A549 (cell line): Measurements from ENCODE around the gene AFF2. TPM values are rescaled to one million over a fixed set of nuclear protein-coding genes. Genes with fewer than 3 reads are reported as not detected.

Experiments
- ATAC-seq, 2 experiments: fragments of 200-7000 bp in 1 of 2; fragments of >200 bp in 1 of 2; cut with Nextera tagmentation in 1 of 2; cut with Tn5 transposase in 1 of 2; 3 replicates each; pipeline versions ENCODE4 v1.8.0 to v1.9.1; 2018 to 2020; ENCODE audit warnings: mild to moderate bottlenecking in 1 of 2, moderate library complexity in 1 of 2
- CTCF ChIA-PET: fragments of 300-600 bp; sonication (Branson Sonifier 250); formaldehyde crosslinking; extraction: SDS; loops from one replicate; lab custom pipeline; 2021; ENCODE audit warnings: antibody characterized with exemption, inconsistent platforms; lab: Yijun Ruan, JAX
- POLR2A ChIA-PET: fragments of 350-600 bp; formaldehyde crosslinking; extraction: SDS; loops from one replicate; lab custom pipeline; 2021; ENCODE audit warnings: antibody characterized with exemption, inconsistent platforms; lab: Yijun Ruan, JAX
- DNase-seq, 2 experiments: peaks; one replicate each; pipeline versions ENCODE4 v3.0.0 to v3.0.0-alpha.2; 2011 to 2016; ENCODE audit warnings: low read depth in 1 of 2, low spot score in 1 of 2
- FAIRE-seq: peaks from 2 replicates; lab custom pipeline; 2011; peaks lifted over from hg19 to GRCh38; lab: Jason Lieb, UNC
- H3K27ac ChIP-seq, 2 experiments: fragments of >200 bp; sonication (Bioruptor Twin); formaldehyde crosslinking; 3 replicates each; pipeline ENCODE4 v1.5.1; 2016 to 2017
- H3K4me1 ChIP-seq: fragments of >200 bp; sonication (Bioruptor Twin); formaldehyde crosslinking; 3 replicates; pipeline ENCODE4 v1.6.1; 2016
- H3K4me2 ChIP-seq: fragments of >200 bp; sonication (Bioruptor Twin); formaldehyde crosslinking; 3 replicates; pipeline ENCODE4 v1.6.1; 2016
- H3K4me3 ChIP-seq: fragments of >200 bp; sonication (Bioruptor Twin); formaldehyde crosslinking; 3 replicates; pipeline ENCODE4 v1.5.1; 2016
- H3K9me3 ChIP-seq: fragments of >200 bp; sonication (Bioruptor Twin); formaldehyde crosslinking; 3 replicates; pipeline ENCODE4 v1.6.1; 2016
- CBX2 ChIP-seq: fragments of 200-600 bp; sonication (generic); IDR thresholded peaks from 2 replicates; pipeline ENCODE4 v1.6.1; 2016; ENCODE audit warnings: low read depth, mild to moderate bottlenecking, borderline replicate concordance
- CBX8 ChIP-seq: fragments of 200-600 bp; sonication (generic); IDR thresholded peaks from 2 replicates; pipeline ENCODE4 v1.6.1; 2016
- CEBPB ChIP-seq, 2 experiments: fragments of >200 bp in 1 of 2; sonication (Bioruptor Twin) in 1 of 2; formaldehyde crosslinking in 1 of 2; IDR thresholded peaks; 2 replicates each; pipeline ENCODE4 v1.6.1; 2012 to 2016
- CTCF ChIP-seq: fragments of >200 bp; sonication (Bioruptor Twin); formaldehyde crosslinking; IDR thresholded peaks from 3 replicates; pipeline ENCODE4 v1.5.1; 2016
- E2F6 ChIP-seq: IDR thresholded peaks from 2 replicates; pipeline ENCODE4 v1.6.1; 2012; ENCODE audit warnings: low read depth, borderline replicate concordance
- EHF ChIP-seq: fragments of 250-450 bp; sonication (Bioruptor Pico); IDR thresholded peaks from 2 replicates; pipeline ENCODE4 v1.5.0; 2020; ENCODE audit warnings: mild to moderate bottlenecking
- EHMT2 ChIP-seq: fragments of 200-600 bp; sonication (generic); IDR thresholded peaks from 2 replicates; pipeline ENCODE4 v1.6.1; 2016; ENCODE audit warnings: antibody characterized with exemption, low read depth, mild to moderate bottlenecking, moderate library complexity
- EP300 ChIP-seq, 2 experiments: fragments of >200 bp; sonication (Bioruptor Twin); formaldehyde crosslinking; IDR thresholded peaks; 2 replicates in 1 of 2; 3 replicates in 1 of 2; pipeline ENCODE4 v1.6.1; 2016 to 2017
- FOXS1 ChIP-seq: fragments of 250-450 bp; sonication (Bioruptor Pico); IDR thresholded peaks from 2 replicates; pipeline ENCODE4 v1.5.0; 2020; ENCODE audit warnings: mild to moderate bottlenecking, moderate library complexity
- HDAC2 ChIP-seq: fragments of 200-600 bp; sonication (generic); IDR thresholded peaks from 2 replicates; pipeline ENCODE4 v1.6.1; 2016
- HEYL ChIP-seq: fragments of 250-450 bp; sonication (Bioruptor Pico); IDR thresholded peaks from 2 replicates; pipeline ENCODE4 v1.8.0; 2021; ENCODE audit warnings: mild to moderate bottlenecking, moderate library complexity
- HOXA7 ChIP-seq: fragments of 250-450 bp; sonication (Bioruptor Pico); IDR thresholded peaks from 2 replicates; pipeline ENCODE4 v1.5.0; 2020; ENCODE audit warnings: mild to moderate bottlenecking, moderate library complexity
- MYC ChIP-seq: IDR thresholded peaks from 2 replicates; pipeline ENCODE4 v1.6.1; 2012; ENCODE audit warnings: mild to moderate bottlenecking, inconsistent platforms, low read length, improper control_type of control experiment, borderline replicate concordance
- RFX5 ChIP-seq: fragments of 450-650 bp; IDR thresholded peaks from 2 replicates; pipeline ENCODE4 v1.7.1; 2014; ENCODE audit warnings: antibody characterized with exemption, mild to moderate bottlenecking, moderate library complexity
- SMC3 ChIP-seq: fragments of >200 bp; sonication (Bioruptor Twin); formaldehyde crosslinking; IDR thresholded peaks from 3 replicates; pipeline ENCODE4 v1.6.1; 2018; ENCODE audit warnings: inconsistent platforms
- TFCP2L1 ChIP-seq: fragments of 250-450 bp; sonication (Bioruptor Pico); IDR thresholded peaks from 2 replicates; pipeline ENCODE4 v1.5.0; 2021; ENCODE audit warnings: mild to moderate bottlenecking
- USF2 ChIP-seq: fragments of 450-650 bp; IDR thresholded peaks from 2 replicates; pipeline ENCODE4 v1.6.1; 2014; ENCODE audit warnings: antibody characterized with exemption
- WGBS: methylation state at CpG from one replicate; pipeline ENCODE4 v1.1.6; 2017; ENCODE audit errors: missing lambda C conversion rate; 5-methylcytosine and 5-hydroxymethylcytosine counted together
- polyA plus RNA-seq, 4 experiments: library from polyadenylated mRNA; depleted of rRNA in 3 of 4; stranded (reverse); fragments of >200 nt; fragmentation: RNase III in 1 of 4; extraction: RNeasy Plus Mini Kit Qiagen cat#74134 plus additional on column Dnase treatment in 1 of 4; gene quantifications; 2 replicates in 3 of 4; 3 replicates in 1 of 4; pipeline ENCODE4 v1.2.3, GENCODE V29; 2011 to 2017

Gene AFF2
- polyA plus RNA-seq, 2 of the 4 experiments (the other 2 are of a cell fraction), result 0.04 TPM; not detected in 1

GRCh38 chrX:148588649-148589310, 88.4 kb downstream of the AFF2 start:
- Histone ChIP-seq H3K9me3 (no peaks in the 10 kb centered on the region), H3K4me3 (no peak overlapping the region), H3K4me1 (no peaks in the 10 kb centered on the region), H3K27ac (no peak overlapping the region), H3K4me2 (no peak overlapping the region)
- TF ChIP-seq EHF (CRISPR knock-in tag) (no peak), USF2 (no peak), CTCF (no peak), EP300 (IDR thresholded peaks at IDR 0.05) (no peak), CEBPB (IDR thresholded peaks at IDR 0.05) (no peak), HEYL (CRISPR knock-in tag) (no peak), TFCP2L1 (CRISPR knock-in tag) (no peak), EHMT2 (no peak), FOXS1 (no peak)
- DNase-seq, result no peak
- ChIA-PET POLR2A (no interaction called here), CTCF (no interaction called here)
- WGBS, result 3% methylated on average over 6 of the region's 6 CpGs
- no peak for FAIRE-seq
- ATAC-seq, result no peak

GRCh38 chrX:148592595-148592994, 92.2 kb downstream of the AFF2 start:
- no peak for DNase-seq
- Histone ChIP-seq H3K9me3 (no peaks in the 10 kb centered on the region), H3K4me3 (no peak overlapping the region), H3K4me2 (no peak overlapping the region), H3K27ac (no peak overlapping the region), H3K4me1 (no peaks in the 10 kb centered on the region)
- POLR2A ChIA-PET, result no interaction called here
- TF ChIP-seq SMC3 (no peak), HEYL (CRISPR knock-in tag) (no peak), MYC (no peak), EHF (CRISPR knock-in tag) (no peak), USF2 (no peak), E2F6 (no peak), CTCF (no peak), RFX5 (no peak), CBX2 (no peak), HDAC2 (no peak), FOXS1 (no peak), HOXA7 (no peak), CBX8 (no peak)
- FAIRE-seq, result no peak
- WGBS, result 0% methylated on average over 1 of the region's 1 CpG
- ATAC-seq, result no peak
- CTCF ChIA-PET, result no interaction called here
